Small intestine (tissue), 16 donors: ENCODE data around the gene SGMS1. TPM values are rescaled to one million over a fixed set of nuclear protein-coding genes. Genes with fewer than 3 reads are reported as not detected.
"Not testable (repeated sequence)": the region's sequence is repeated elsewhere in the genome, so short reads cannot be mapped to it uniquely, and the experiment has no call there.

Experiments
- DNase-seq, 2 donors: peaks; one replicate each; pipeline versions ENCODE4 v3.0.0 to v3.0.0-alpha.2; 2013
- FAIRE-seq: peaks from 2 replicates; lab custom pipeline; 2012; peaks lifted over from hg19 to GRCh38; lab: Jason Lieb, UNC
- H3K27ac ChIP-seq, 3 donors: one replicate each; pipeline ENCODE4 v1.5.1; 2013; ENCODE audit warnings: low read length in 2 of 3, mild to moderate bottlenecking in 2 of 3, control low read depth in 1 of 3, inconsistent platforms in 1 of 3, low read depth in 1 of 3, moderate library complexity in 1 of 3
- H3K27me3 ChIP-seq, 3 donors: one replicate each; pipeline ENCODE4 v1.6.1; 2013; ENCODE audit warnings: low read length in 3 of 3, inconsistent platforms in 1 of 3; ENCODE audit not compliant: control insufficient read depth in 3 of 3, insufficient read depth in 3 of 3
- H3K36me3 ChIP-seq, 3 donors: one replicate each; pipeline ENCODE4 v1.6.1; 2013; ENCODE audit warnings: low read length in 3 of 3, inconsistent platforms in 1 of 3, low read depth in 1 of 3, mild to moderate bottlenecking in 1 of 3, moderate library complexity in 1 of 3; ENCODE audit not compliant: control insufficient read depth in 3 of 3, insufficient read depth in 2 of 3
- H3K4me1 ChIP-seq, 3 donors: one replicate each; pipeline ENCODE4 v1.6.1; 2013; ENCODE audit warnings: low read length in 2 of 3, inconsistent platforms in 1 of 3, low read depth in 1 of 3, mild to moderate bottlenecking in 1 of 3, moderate library complexity in 1 of 3; ENCODE audit not compliant: control insufficient read depth in 3 of 3, insufficient read depth in 2 of 3
- H3K4me3 ChIP-seq, 3 donors: one replicate each; pipeline ENCODE4 v1.5.1; 2013; ENCODE audit warnings: low read length in 3 of 3, control low read depth in 1 of 3, inconsistent platforms in 1 of 3, low read depth in 1 of 3, mild to moderate bottlenecking in 1 of 3, moderate library complexity in 1 of 3
- H3K9me3 ChIP-seq, 2 donors: one replicate each; pipeline ENCODE4 v1.6.1; 2013; ENCODE audit warnings: low read depth in 1 of 2, low read length in 1 of 2; ENCODE audit not compliant: control insufficient read depth in 2 of 2, insufficient read depth in 1 of 2
- WGBS, 3 donors: extraction: QIAGEN DNeasy Blood & Tissue Kit; methylation state at CpG; one replicate each; pipeline ENCODE4 v1.1.7; 2013; 5-methylcytosine and 5-hydroxymethylcytosine counted together
- long read RNA-seq, 10 donors: transcript quantifications; one replicate each; lab custom pipeline, GENCODE V29; 2026
- polyA plus RNA-seq, 4 donors: library from polyadenylated mRNA; stranded (reverse) in 3 of 4; unstranded in 1 of 4; fragments of 200-250 nt in 3 of 4; fragments of 120-200 nt in 1 of 4; gene quantifications; one replicate each; pipeline versions ENCODE4 v1.2.1 to v1.2.3, GENCODE V29; 2013
- donor health status: healthy with polysubstance abuse.
- donor health status: control.
- donor health status: control.
- donor health status: Bipolar disorder and iron deficiency.
- donor health status: healthy.

The SGMS1 gene
- polyA plus RNA-seq: 10 to 100 TPM in 3 of 4 donors, 1 to 10 TPM in 1; 7.6 to 28.2 (median 11.4) TPM
- long read RNA-seq, donor 1, transcript SGMS1-202 (11 exons, 3,744 nt): major isoform, 5 of 14 reads
- long read RNA-seq, donor 1, partial matches to known transcripts: 6 of 14 reads
- long read RNA-seq, donor 1, other reads (novel, unspliced or antisense): 0 of 14 reads
- long read RNA-seq, donor 2, partial matches to known transcripts: 0 of 2 reads
- long read RNA-seq, donor 2, other reads (novel, unspliced or antisense): 0 of 2 reads
- long read RNA-seq, donor 3, partial matches to known transcripts: 0 of 3 reads
- long read RNA-seq, donor 3, other reads (novel, unspliced or antisense): 0 of 3 reads
- long read RNA-seq, donor 4: 0 reads
- long read RNA-seq, donor 5, partial matches to known transcripts: 0 of 1 reads
- long read RNA-seq, donor 5, other reads (novel, unspliced or antisense): 0 of 1 reads
- long read RNA-seq, donor 6, partial matches to known transcripts: 0 of 3 reads
- long read RNA-seq, donor 6, other reads (novel, unspliced or antisense): 0 of 3 reads
- long read RNA-seq, donor 7: 0 reads
- long read RNA-seq, donor 8, partial matches to known transcripts: 0 of 1 reads
- long read RNA-seq, donor 8, other reads (novel, unspliced or antisense): 0 of 1 reads
- long read RNA-seq, donor 9: 0 reads
- long read RNA-seq, donor 10, transcript SGMS1-202 (11 exons, 3,744 nt): major isoform, 5 of 5 reads
- long read RNA-seq, donor 10, partial matches to known transcripts: 0 of 5 reads
- long read RNA-seq, donor 10, other reads (novel, unspliced or antisense): 0 of 5 reads

GRCh38 chr10:50623663-50624412 lies at the start of gene SGMS1:
TSS of gene SGMS1 (minus strand) at chr10:50623956. CDS start at chr10:50344114, 279,842 bp downstream.
- Histone ChIP-seq H3K27ac (peak within 1 kb of the TSS; percentile 98 to 100 (median 98)), H3K4me3 (peak within 1 kb of the TSS; percentile 68 to 87 (median 71)), H3K36me3 (no peaks in the 10 kb centered on the region), H3K4me1 (peaks cover 0 to 19% (median 0%) of the 10 kb centered on the region in 3 donors), H3K9me3 (no peaks in the 10 kb centered on the region), H3K27me3 (no peaks in the 10 kb centered on the region)
- FAIRE-seq (no peak), DNase-seq (peak; percentile 83 to 94)
- 0 to 1% (median 0%) methylated on average over 60 to 74 of the region's 74 CpGs for WGBS, 3 donors

GRCh38 chr10:50672152-50672551 lies 48.4 kb upstream of the SGMS1 start:
- H3K27me3 ChIP-seq, H3K9me3 ChIP-seq, H3K36me3 ChIP-seq, H3K4me3 ChIP-seq, FAIRE-seq, H3K4me1 ChIP-seq: not testable (repeated sequence)
- peak overlapping the region in 1 of 3 donors; percentile 16 for H3K27ac ChIP-seq
- peak in 1 of 2 donors; percentile 25 for DNase-seq
- whole genome bisulfite sequencing, 3 donors: 91 to 93% (median 92%) methylated on average over 1 of the region's 1 CpG

- H3K4me1 ChIP-seq, H3K9me3 ChIP-seq, H3K27me3 ChIP-seq, FAIRE-seq, H3K4me3 ChIP-seq, DNase-seq, H3K36me3 ChIP-seq: not testable (repeated sequence)
- peak overlapping the region in 1 of 3 donors; percentile 16 for H3K27ac ChIP-seq
- WGBS, 3 donors: 64 to 88% (median 85%) methylated on average over 2 of the region's 2 CpGs
Measured at GRCh38 chr10:50671645-50672044, 47.9 kb upstream of the SGMS1 start.

GRCh38 chr10:50669957-50670356 lies 46.2 kb upstream of the SGMS1 start:
- peak in 1 of 2 donors; percentile 48 for DNase-seq
- H3K27me3 ChIP-seq, H3K4me1 ChIP-seq, H3K36me3 ChIP-seq, H3K9me3 ChIP-seq, H3K4me3 ChIP-seq, FAIRE-seq, H3K27ac ChIP-seq: not testable (repeated sequence)
- 26 to 57% (median 30%) methylated on average over 3 to 6 of the region's 6 CpGs for WGBS, 3 donors

- not testable (repeated sequence) for H3K4me3 ChIP-seq, H3K27ac ChIP-seq, DNase-seq, H3K27me3 ChIP-seq, H3K9me3 ChIP-seq, H3K36me3 ChIP-seq, FAIRE-seq, H3K4me1 ChIP-seq
- WGBS, 3 donors: 50 to 78% (median 60%) methylated on average over 1 of the region's 1 CpG
Measured at GRCh38 chr10:50667353-50667752, 43.6 kb upstream of the SGMS1 start.

- not testable (repeated sequence) for H3K36me3 ChIP-seq, FAIRE-seq, H3K27ac ChIP-seq, H3K4me1 ChIP-seq, H3K4me3 ChIP-seq, DNase-seq, H3K27me3 ChIP-seq, H3K9me3 ChIP-seq
- 85 to 96% (median 86%) methylated on average over 5 of the region's 5 CpGs for WGBS, 3 donors
Measured at GRCh38 chr10:50662420-50662819, 38.7 kb upstream of the SGMS1 start.

GRCh38 chr10:50661563-50661962 lies 37.8 kb upstream of the SGMS1 start:
- H3K4me1 ChIP-seq, H3K4me3 ChIP-seq, H3K9me3 ChIP-seq, DNase-seq, H3K27me3 ChIP-seq, H3K27ac ChIP-seq, H3K36me3 ChIP-seq, FAIRE-seq: not testable (repeated sequence)
- 78 to 92% (median 85%) methylated on average over 4 of the region's 4 CpGs for WGBS, 3 donors
